ENCODE data around the gene OVOL2. TPM values are rescaled to one million over a fixed set of nuclear protein-coding genes. Genes with fewer than 3 reads are reported as not detected.
A peak's percentile ranks its signal among the peaks of the same experiment; 100 is the strongest.

The OVOL2 gene
- total and polyA plus RNA-seq, 10 of the 15 experiments (the other 5 are each of a cell fraction or from before 2014, with no cell fraction given): not detected

- TF ChIP-seq NFIC (IDR thresholded peaks at IDR 0.05; ENCODE audit: low read depth, low read length) (peak; percentile 27; the same call in 1 of the 2 replicates), ZBTB40 (IDR thresholded peaks at IDR 0.05; ENCODE audit: borderline replicate concordance) (no peak), POLR2AphosphoS5 (IDR thresholded peaks at IDR 0.05; ENCODE audit: low read length) (no peak), BCLAF1 (IDR thresholded peaks at IDR 0.05) (no peak), CUX1 (IDR thresholded peaks at IDR 0.05; ENCODE audit: insufficient replicate concordance, low read depth, low read length) (no peak), BCL11A (IDR thresholded peaks at IDR 0.05; ENCODE audit: low read depth, low read length) (peak; percentile 92), HSF1 (IDR thresholded peaks at IDR 0.05; ENCODE audit: low read depth, low read length) (no peak), ZBED1 (IDR thresholded peaks at IDR 0.05; ENCODE audit: borderline replicate concordance) (no peak), RAD21 (IDR thresholded peaks at IDR 0.05; ENCODE audit: insufficient read depth, low read depth, low read length) (no peak), TCF12 (IDR thresholded peaks at IDR 0.05; ENCODE audit: low read depth, low read length) (peak; percentile 91), SMARCA5 (IDR thresholded peaks at IDR 0.05) (no peak), ATF2 (IDR thresholded peaks at IDR 0.05; ENCODE audit: low read length) (no peak)
These were observed 52.3 kb downstream of the OVOL2 start (continued) for GRCh38 chr20:18005170-18005989.
